Hematopoietic multipotent progenitor cell treated with erythropoietin and hydrocortisone succinate and interleukin-3 and kit ligand, for 8 days (in vitro differentiated cells): ENCODE measurements around the gene GFM1.

ENCODE experiments used
- DNase-seq: peaks from one replicate; pipeline ENCODE4 v3.0.0-alpha.2; 2015

The GFM1 gene

GRCh38 chr3:158728851-158729250 is 84.5 kb downstream of the GFM1 start:
- no peak for DNase-seq

GRCh38 chr3:158731486-158731885 is 87.2 kb downstream of the GFM1 start:
- DNase-seq: no peak

GRCh38 chr3:158731938-158732855 is 87.9 kb downstream of the GFM1 start, which contains the start of gene RARRES1:
TSS of gene RARRES1 (minus strand) at chr3:158732457. CDS start at chr3:158732415, 42 bp downstream.
- DNase-seq: peak; percentile 62

GRCh38 chr3:158732856-158733200 is 88.5 kb downstream of the GFM1 start:
- DNase-seq: peak; percentile 48

DNA sequence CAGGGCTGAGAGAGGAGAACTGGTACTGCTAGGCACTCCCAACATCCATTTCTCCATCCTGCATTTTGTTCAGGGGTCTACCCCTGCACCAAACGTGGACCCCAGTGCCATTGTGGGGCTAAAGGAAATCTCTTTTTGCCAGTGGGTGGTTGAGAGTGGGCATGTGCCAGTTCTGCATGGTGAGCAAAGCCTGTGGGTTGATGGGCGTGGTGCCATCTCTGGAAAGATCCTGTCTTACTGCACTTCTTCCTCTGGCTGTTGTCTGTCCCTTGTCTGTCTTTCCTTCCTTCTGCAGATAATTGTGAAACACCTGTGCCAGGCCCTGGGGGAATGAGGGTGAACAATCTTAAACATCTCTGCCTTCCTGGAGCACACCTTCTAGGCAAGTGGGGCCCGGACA is 89.3 kb downstream of the GFM1 start:
- DNase-seq: no peak

DNA sequence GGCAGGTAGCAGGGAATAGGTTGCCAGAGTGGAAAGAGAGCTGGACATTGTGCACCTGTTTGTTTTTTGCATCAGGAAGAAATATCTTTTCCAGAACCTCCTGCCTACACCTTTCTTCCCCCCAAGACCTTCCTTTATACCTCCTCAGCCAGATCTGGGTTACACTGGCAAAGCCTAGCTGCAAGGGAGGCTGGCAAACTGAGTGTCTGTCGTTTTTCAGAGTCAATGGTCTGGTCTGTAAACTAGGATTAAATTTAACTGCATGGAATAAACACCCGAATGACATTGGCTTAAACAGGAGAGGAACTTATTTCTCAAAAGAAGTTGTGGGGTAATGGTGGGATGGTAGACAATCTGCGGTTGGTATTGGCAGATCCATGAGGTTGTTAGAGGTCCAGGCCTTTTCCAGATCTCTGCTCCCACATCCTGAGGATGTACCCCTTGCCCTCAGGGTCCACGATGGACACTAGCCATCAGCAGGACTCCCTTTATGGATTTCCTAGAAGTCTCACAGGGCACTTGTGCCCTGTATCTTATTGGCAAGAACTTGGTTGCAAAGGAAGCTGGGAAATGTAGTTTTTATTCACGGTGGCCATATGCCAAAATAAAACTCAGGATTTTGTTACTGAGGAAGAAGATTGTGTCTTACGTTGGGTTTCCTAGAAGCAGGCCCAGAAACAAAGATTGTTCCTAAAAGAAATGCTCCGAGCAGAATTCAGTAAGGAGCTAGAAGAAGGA is 91.1 kb downstream of the GFM1 start:
- no peak for DNase-seq

GRCh38 chr3:158737410-158737809 is 93.1 kb downstream of the GFM1 start:
- no peak for DNase-seq

DNA sequence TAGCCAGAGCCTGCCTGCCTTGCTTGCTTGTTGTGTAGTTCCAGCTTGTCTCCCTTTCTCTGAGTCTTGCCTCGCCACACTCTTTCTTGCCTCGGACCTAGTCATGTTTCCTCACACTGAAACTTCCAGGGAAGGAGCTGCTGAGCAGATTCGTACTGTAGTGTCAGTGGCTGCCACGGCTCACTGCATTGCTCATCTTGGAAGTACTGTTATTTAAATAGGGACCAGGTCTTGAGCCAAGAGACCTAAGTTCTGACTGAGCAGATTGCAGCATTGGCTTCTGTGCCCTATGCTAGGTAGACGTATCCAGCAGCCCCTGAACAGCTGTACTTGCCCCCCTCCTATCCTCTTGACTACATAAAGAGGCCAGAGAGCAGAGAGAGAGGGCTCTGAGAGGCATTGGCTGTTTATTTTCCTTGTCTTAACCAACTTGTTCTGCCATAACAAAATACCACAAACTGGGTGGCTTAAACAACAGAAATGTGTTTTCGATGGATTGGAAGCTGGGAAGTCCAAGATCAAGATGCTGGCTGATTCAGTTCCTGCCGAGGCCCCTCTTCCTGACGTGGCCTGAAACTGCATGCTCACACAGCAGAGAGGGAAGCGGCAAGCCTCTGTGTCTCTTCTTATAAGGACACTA is 93.8 kb downstream of the GFM1 start:
- no peak for DNase-seq

GRCh38 chr3:158738653-158739052 is 94.3 kb downstream of the GFM1 start:
- no peak for DNase-seq

DNA sequence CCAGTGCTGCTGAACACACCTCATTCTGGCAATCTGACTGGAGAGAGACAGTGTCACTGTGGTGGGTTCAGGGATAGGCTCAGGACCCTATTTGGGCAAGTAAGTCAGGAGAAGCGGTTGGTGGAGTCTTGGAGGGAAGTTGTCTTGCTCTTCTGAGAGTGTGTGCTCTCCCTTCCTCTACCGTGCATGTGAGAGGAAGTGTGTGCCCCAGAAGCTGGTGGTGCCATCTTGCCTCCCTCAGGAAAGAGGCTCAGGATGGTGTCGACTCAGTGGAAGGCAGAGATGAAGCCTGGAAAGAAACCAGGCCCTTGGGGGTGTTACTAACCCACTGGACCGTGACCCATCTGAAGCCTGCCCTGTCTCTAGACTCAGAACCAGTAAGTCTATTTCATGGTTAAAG is 94.8 kb downstream of the GFM1 start:
- DNase-seq: no peak

- DNase-seq: no peak
These were observed 95.3 kb downstream of the GFM1 start for GRCh38 chr3:158739661-158740060.
